IPS-18c (cell line): ENCODE results near the gene PTPN1.
"Not testable (repeated sequence)": the region's sequence is repeated elsewhere in the genome, so short reads cannot be mapped to it uniquely, and the experiment has no call there.

Experiments used
- H3K4me3 ChIP-seq: 2 replicates; pipeline ENCODE4 v1.7.0; 2013; ENCODE audit warnings: low read depth, mild to moderate bottlenecking, low read length, moderate library complexity; ENCODE audit not compliant: insufficient read depth
- H3K9me3 ChIP-seq: one replicate; pipeline ENCODE4 v1.6.1; 2013; ENCODE audit warnings: mild to moderate bottlenecking, low read length, moderate library complexity; ENCODE audit not compliant: control insufficient read depth, insufficient read depth

PTPN1 gene

DNA sequence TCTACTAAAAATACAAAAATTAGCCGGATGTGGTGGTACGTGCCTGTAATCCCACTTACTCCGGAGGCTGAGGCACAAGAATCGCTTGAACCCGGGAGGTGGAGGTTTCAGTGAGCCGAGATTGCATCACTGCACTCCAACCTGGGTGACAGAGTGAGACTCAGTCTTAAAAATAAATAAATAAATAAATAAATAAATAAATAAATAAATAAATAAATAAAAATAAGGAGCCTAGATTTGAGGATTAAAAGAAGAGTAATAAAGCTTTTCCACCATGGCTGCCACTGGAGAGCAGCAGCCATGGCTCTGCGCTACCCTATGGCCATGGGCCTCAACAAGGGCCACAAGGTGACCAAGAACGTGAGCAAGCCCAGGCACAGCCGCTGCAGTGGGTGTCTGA, 110.3 kb downstream of the PTPN1 start:
- H3K4me3 ChIP-seq, H3K9me3 ChIP-seq: not testable (repeated sequence)

- H3K4me3 ChIP-seq: no peak overlapping the region
- no peaks in the 10 kb centered on the region for H3K9me3 ChIP-seq
Observed at GRCh38 chr20:50621068-50621665, 111.0 kb downstream of the PTPN1 start.

- H3K4me3 ChIP-seq: no peak overlapping the region
- no peaks in the 10 kb centered on the region for H3K9me3 ChIP-seq
Observed at GRCh38 chr20:50624351-50625016, 114.3 kb downstream of the PTPN1 start.

- no peaks in the 10 kb centered on the region for H3K9me3 ChIP-seq
- H3K4me3 ChIP-seq: no peak overlapping the region
Observed at GRCh38 chr20:50625986-50626677, 115.9 kb downstream of the PTPN1 start.

DNA sequence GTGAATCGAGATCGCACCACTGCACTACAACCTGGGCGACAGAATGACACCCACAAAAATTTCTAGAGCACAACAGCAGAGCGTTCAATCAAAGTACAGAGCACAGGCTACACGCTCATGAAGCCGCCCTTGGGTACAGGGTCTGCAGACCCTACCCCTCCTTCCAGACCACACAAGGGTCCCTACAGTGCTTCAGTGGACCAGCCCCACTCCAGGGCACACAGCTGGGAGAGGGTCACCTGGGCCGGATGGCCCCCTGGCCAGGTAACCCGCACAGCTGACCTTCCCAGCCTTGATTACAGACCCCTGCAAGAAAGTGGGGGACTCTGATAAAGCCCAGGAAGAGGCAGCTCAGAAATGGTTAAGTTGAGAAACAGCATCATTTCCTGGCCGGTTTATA, 117.6 kb downstream of the PTPN1 start:
- no peaks in the 10 kb centered on the region for H3K9me3 ChIP-seq
- H3K4me3 ChIP-seq: no peak overlapping the region

DNA sequence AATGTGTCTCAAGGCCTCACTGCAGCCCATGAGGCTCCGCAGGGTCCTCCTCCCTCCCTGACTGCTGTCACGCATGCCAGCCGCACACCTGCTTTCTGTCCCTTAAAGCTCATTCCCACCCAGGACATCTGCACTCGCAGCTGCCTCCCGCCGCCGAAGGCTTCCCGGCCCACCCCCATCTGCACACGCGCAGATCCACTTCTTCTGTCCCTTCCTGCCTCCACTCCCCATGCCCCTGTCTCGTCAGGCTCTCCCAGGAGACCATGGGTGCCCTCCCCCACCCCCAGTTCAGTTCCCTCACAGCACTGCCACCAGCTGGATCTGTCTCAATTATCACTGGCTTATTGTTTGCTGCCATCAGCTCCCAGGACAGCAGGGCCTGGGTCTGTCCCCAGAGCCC, 118.1 kb downstream of the PTPN1 start:
- no peaks in the 10 kb centered on the region for H3K9me3 ChIP-seq
- no peak overlapping the region for H3K4me3 ChIP-seq

DNA sequence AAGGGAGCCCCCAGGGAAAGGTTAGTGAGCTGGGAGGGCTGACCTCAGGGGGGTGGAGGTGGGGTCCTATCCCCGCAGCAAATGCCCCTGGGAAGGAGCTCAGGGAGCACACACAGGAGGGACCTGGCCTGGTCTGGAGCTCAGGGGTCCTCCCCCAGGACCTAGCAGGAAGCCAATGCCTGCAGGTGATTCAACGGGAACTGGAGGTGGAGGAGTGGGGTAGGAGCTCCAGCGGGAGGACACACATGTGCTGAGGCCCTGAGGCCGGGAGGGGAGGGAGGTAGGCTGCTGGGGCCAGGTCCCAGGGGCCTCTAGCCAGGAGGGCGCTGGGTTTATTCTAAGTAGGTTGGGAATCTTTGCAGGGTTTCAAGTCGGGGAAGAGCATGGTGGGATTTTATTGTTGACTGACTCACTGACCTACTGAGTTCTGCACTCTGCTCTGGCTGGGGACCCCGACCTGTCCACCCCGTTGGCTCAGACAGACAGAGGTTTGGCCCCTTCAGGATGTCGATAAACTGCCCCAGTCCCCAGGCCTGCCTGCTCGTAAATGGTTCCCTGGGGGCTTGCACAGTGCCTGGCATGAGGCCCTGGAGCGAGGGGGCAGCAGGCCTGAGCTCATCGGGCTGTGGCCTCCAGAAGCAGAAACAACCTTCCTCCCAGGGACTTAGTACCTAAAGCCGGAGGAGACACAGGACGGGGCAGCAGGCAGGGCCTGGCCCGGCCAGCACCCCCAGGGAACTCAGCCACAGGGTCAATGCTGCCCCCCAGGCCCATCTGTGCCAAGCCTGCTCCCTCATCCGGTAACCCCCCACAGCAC, 118.9 kb downstream of the PTPN1 start:
- Histone ChIP-seq H3K4me3 (no peak overlapping the region), H3K9me3 (no peaks in the 10 kb centered on the region)

GRCh38 chr20:50629670-50630045, 119.5 kb downstream of the PTPN1 start:
- no peak overlapping the region for H3K4me3 ChIP-seq
- H3K9me3 ChIP-seq: no peaks in the 10 kb centered on the region

DNA sequence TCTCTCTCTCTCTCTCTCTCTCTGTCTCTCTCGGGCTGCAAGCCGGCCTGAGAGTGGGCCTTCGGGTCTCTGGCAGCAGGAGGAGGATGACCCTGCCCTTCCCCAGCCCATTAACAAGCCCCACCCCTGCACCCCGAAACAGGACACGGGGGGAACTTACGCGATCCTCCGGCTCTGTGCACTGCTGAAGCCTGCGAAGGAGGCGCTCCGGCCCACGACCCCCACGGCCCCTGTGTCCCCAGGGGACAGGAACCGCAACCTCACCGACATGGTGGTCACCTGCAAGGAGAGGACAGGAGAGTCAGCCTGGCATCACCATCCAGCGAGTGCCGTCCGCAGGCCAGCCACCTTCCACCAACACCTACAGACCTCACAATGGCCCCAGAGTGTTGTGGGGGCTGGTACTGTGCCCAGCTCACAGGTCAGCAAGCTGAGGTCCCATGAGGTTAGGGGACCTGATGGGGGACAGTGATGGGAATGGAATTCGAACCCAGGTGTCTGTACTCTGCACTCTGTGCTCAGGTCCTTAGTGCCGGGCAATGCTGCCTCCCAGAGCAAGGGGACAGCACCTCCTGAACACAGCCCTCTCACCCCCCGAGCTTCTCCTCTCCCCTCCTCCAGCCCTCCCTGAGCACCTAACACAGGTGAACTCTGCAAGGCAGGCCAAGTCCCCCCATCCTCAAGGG, 120.5 kb downstream of the PTPN1 start:
- H3K4me3 ChIP-seq: no peak overlapping the region

GRCh38 chr20:50632236-50632635, 122.1 kb downstream of the PTPN1 start:
- Histone ChIP-seq H3K9me3 (no peaks in the 10 kb centered on the region), H3K4me3 (no peak overlapping the region)

More for the DNA sequence above, 120.5 kb downstream of the PTPN1 start:
- no peaks in the 10 kb centered on the region for H3K9me3 ChIP-seq

- no peaks in the 10 kb centered on the region for H3K9me3 ChIP-seq
- no peak overlapping the region for H3K4me3 ChIP-seq
Observed at GRCh38 chr20:50632701-50633100, 122.5 kb downstream of the PTPN1 start.

DNA sequence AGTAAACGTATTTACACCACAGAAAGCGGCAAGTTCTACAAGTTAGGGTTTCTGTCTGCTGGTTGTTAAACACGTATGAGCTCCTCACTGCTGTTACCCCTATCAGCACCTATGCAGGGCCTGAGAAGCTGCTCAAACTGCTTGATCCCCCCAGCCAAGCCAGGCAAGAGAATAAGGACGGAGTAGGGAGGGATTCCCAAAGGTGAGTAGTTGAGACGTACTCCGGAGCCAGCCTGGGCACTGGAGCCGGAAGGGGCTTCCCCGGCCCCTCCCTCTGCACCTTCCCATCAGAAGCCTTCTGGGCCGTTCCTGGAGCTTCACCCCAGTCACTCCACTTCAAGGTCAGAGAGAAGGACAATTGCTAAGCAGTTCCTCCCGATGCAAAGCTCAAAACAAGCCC, 123.2 kb downstream of the PTPN1 start:
- Histone ChIP-seq H3K4me3 (no peak overlapping the region), H3K9me3 (no peaks in the 10 kb centered on the region)

GRCh38 chr20:50634191-50634590, 124.0 kb downstream of the PTPN1 start:
- Histone ChIP-seq H3K9me3 (no peaks in the 10 kb centered on the region), H3K4me3 (no peak overlapping the region)
